Esophagus muscularis mucosa (tissue), 4 donors: Measurements from ENCODE around the gene ADAMTS17. TPM values are rescaled to one million over a fixed set of nuclear protein-coding genes. Genes with fewer than 3 reads are reported as not detected.

Experiments
- DNase-seq: peaks from one replicate; pipeline ENCODE4 v3.0.0-alpha.2; 2017; ENCODE audit errors: extremely low spot score
- H3K27ac ChIP-seq, 4 donors: fragments of 200-600 bp; sonication (generic); replicated peaks in 1 of 4; 1 replicate in 3 of 4; 2 replicates in 1 of 4; pipeline ENCODE4 v1.5.1; 2016 to 2019; ENCODE audit warnings: mild to moderate bottlenecking in 1 of 4
- H3K27me3 ChIP-seq, 4 donors: fragments of 200-600 bp; sonication (generic); one replicate each; pipeline versions ENCODE4 v1.5.1 to v1.6.0; 2016 to 2019
- H3K36me3 ChIP-seq, 4 donors: fragments of 200-600 bp; sonication (generic); one replicate each; pipeline ENCODE4 v1.5.1; 2016 to 2019
- H3K4me1 ChIP-seq, 4 donors: fragments of 200-600 bp; sonication (generic); one replicate each; pipeline ENCODE4 v1.5.1; 2016 to 2019
- H3K4me3 ChIP-seq, 4 donors: fragments of 200-600 bp; sonication (generic); 1 replicate in 2 of 4; 2 replicates in 2 of 4; pipeline ENCODE4 v1.5.1; 2016 to 2019; ENCODE audit warnings: mild to moderate bottlenecking in 4 of 4, moderate library complexity in 1 of 4
- H3K9me3 ChIP-seq, 4 donors: fragments of 200-600 bp; sonication (generic); 1 replicate in 3 of 4; 2 replicates in 1 of 4; pipeline ENCODE4 v1.5.1; 2016 to 2019
- CTCF ChIP-seq, 3 experiments: fragments of 200-600 bp in 2 of 3; fragments of 450-650 bp in 1 of 3; sonication (generic) in 2 of 3; IDR thresholded peaks; one replicate each; pipeline ENCODE4 v1.5.1; 2017 to 2019; ENCODE audit warnings: antibody characterized with exemption in 3 of 3, mild to moderate bottlenecking in 2 of 3, moderate library complexity in 1 of 3
- EP300 ChIP-seq: sonication (generic); formaldehyde crosslinking; IDR thresholded peaks from one replicate; pipeline ENCODE4 v1.6.1; 2017; ENCODE audit warnings: antibody characterized with exemption
- POLR2A ChIP-seq: fragments of 450-650 bp; IDR thresholded peaks from one replicate; pipeline ENCODE4 v1.6.1; 2017; ENCODE audit warnings: antibody characterized with exemption, moderate library complexity, mild to moderate bottlenecking, low read depth
- POLR2AphosphoS5 ChIP-seq, 2 donors: sonication (generic); formaldehyde crosslinking; IDR thresholded peaks; one replicate each; pipeline ENCODE4 v1.6.1; 2017; ENCODE audit warnings: antibody characterized with exemption in 2 of 2
- WGBS: methylation state at CpG from one replicate; pipeline ENCODE4 v1.1.5; 2018; 5-methylcytosine and 5-hydroxymethylcytosine counted together
- intact Hi-C: fragments of 100-400 bp; cut with DNase I; formaldehyde crosslinking; loops from one replicate; pipeline ENCODE4 v1.15.1; 2023
- total RNA-seq, 4 donors: library from RNA; depleted of rRNA; stranded (reverse); fragments of >200 nt; gene quantifications; one replicate each; pipeline versions ENCODE4 v1.1.0 to v1.2.1, GENCODE V29; 2016

Gene ADAMTS17
- total RNA-seq, 4 donors from 2014 or later, result 5.3 to 12.0 (median 6.6) TPM

GRCh38 chr15:100120111-100120510 is 221.7 kb downstream of the ADAMTS17 start:
- no peak for DNase-seq
- Histone ChIP-seq H3K36me3 (peaks cover 0 to 3% (median 0%) of the 10 kb centered on the region in 4 donors), H3K4me3 (no peak overlapping the region), H3K27me3 (no peaks in the 10 kb centered on the region), H3K4me1 (peaks cover 16 to 20% (median 19%) of the 10 kb centered on the region in 4 donors), H3K27ac (no peak overlapping the region), H3K9me3 (peaks cover 0 to 25% (median 13%) of the 10 kb centered on the region in 4 donors)
- TF ChIP-seq CTCF (IDR thresholded peaks at IDR 0.05), result no peak
- no peak for TF ChIP-seq POLR2A
- no peak for TF ChIP-seq EP300
- no peak for TF ChIP-seq POLR2AphosphoS5 (IDR thresholded peaks at IDR 0.05)
- 92% methylated on average over 1 of the region's 1 CpG for WGBS
- intact Hi-C loops, result no loop called here

GRCh38 chr15:100118546-100118945 is 223.2 kb downstream of the ADAMTS17 start:
- no peak for DNase-seq
- intact Hi-C loops, result no loop called here

DNA sequence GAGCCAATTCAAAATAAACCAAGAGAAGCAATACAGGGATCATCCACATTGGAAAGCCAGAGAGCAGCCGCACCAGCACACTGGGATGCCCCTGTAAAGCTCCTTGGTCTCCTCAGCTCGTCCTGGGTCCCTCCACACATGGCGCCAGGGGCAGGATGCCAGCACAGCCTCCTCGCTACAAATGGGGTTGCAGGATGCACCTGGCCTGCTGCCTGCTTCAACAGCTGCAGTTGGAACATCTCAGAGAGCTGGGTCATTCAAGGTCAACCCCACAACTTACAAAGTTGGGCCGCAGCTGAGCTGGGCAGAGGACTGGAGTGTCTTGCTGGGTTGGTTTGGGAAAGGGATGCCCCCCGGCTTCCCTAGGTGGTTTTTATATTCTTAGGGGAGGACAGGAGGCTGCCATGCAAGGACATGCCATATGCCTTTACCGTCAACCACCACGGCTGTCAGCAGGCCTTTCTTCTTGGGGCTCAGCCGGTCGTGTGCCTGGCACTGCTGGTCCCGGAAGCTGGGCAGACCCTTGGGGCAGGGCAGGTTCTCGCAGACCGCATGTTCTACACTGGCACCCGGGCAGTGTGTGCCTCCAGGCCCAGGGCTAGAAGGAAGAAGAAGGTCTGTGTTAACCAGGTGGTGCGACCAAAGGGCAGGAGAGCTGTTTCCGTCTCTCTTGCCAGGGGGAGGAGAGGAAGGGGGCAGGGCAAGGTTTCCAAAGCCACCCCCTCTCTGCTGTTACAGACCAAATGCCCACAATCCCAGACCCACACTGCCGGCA is 225.2 kb downstream of the ADAMTS17 start:
- Histone ChIP-seq H3K4me3 (no peak overlapping the region), H3K27me3 (no peaks in the 10 kb centered on the region), H3K4me1 (peaks cover 43 to 51% (median 48%) of the 10 kb centered on the region in 4 donors), H3K36me3 (no peaks in the 10 kb centered on the region), H3K27ac (peak overlapping the region in 1 of 4 donors; percentile 1), H3K9me3 (peaks cover 0 to 16% (median 9%) of the 10 kb centered on the region in 4 donors)
- 86% methylated on average over 16 of the region's 17 CpGs for WGBS
- no peak for DNase-seq
- TF ChIP-seq POLR2A (no peak), POLR2AphosphoS5 (IDR thresholded peaks at IDR 0.05) (no peak), CTCF (IDR thresholded peaks at IDR 0.05) (no peak), EP300 (no peak)
- intact Hi-C loops, result no loop called here

More at GRCh38 chr15:100118546-100118945, 223.2 kb downstream of the ADAMTS17 start:
- peaks cover 0 to 25% (median 13%) of the 10 kb centered on the region in 4 donors for H3K9me3 ChIP-seq
- TF ChIP-seq POLR2A (no peak), POLR2AphosphoS5 (IDR thresholded peaks at IDR 0.05) (no peak), CTCF (IDR thresholded peaks at IDR 0.05) (no peak), EP300 (no peak)
- H3K27me3 ChIP-seq, result no peaks in the 10 kb centered on the region
- H3K4me1 ChIP-seq, result peaks cover 28 to 32% (median 30%) of the 10 kb centered on the region in 4 donors
- H3K36me3 ChIP-seq, result peaks cover 0 to 3% (median 0%) of the 10 kb centered on the region in 4 donors
- 81% methylated on average over 7 of the region's 9 CpGs for WGBS
- H3K4me3 ChIP-seq, result no peak overlapping the region
- no peak overlapping the region for H3K27ac ChIP-seq

GRCh38 chr15:100115711-100116090 is 226.1 kb downstream of the ADAMTS17 start:
- H3K4me3 ChIP-seq, result no peak overlapping the region
- intact Hi-C loops, result no loop called here
- 85% methylated on average over 6 of the region's 6 CpGs for WGBS
- H3K36me3 ChIP-seq, result no peaks in the 10 kb centered on the region
- H3K27me3 ChIP-seq, result no peaks in the 10 kb centered on the region
- peaks cover 52 to 60% (median 57%) of the 10 kb centered on the region in 4 donors for H3K4me1 ChIP-seq
- peaks cover 0 to 7% (median 1%) of the 10 kb centered on the region in 4 donors for H3K9me3 ChIP-seq
- peak overlapping the region in 3 of 4 donors; percentile 65 to 81 (median 76) for H3K27ac ChIP-seq
- TF ChIP-seq POLR2AphosphoS5 (IDR thresholded peaks at IDR 0.05), result peak in 1 of 2 donors; percentile 26
- no peak for TF ChIP-seq CTCF (IDR thresholded peaks at IDR 0.05)
- DNase-seq, result no peak
